COR-L47 (cell line): Measurements from ENCODE around the gene ANKRD18B.
A peak's percentile ranks its signal among the peaks of the same experiment; 100 is the strongest.
"Not testable (repeated sequence)": the region's sequence is repeated elsewhere in the genome, so short reads cannot be mapped to it uniquely, and the experiment has no call there.

ENCODE experiments used
- DNase-seq: peaks from one replicate; lab custom pipeline; 2025; lab: John Stamatoyannopoulos, UW

ANKRD18B gene

DNA sequence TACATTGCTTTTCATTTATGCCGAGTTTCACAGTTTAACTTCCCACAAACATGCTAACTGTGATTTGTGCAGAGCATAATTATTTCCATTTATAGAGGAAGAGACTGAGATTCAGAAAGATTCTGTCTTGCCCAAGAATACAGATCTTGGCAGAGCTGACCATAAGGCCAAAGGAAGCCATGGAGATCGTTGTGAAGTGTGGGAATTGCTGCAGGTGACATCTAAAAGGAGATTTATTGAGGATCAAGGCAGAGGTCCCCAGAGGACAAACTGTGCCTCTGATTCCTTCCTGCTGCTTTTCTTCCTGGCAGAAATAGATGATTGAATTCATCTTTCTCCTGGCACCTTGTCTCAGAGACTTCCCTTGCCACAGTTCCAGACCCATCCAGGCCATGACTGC is 88.4 kb downstream of the ANKRD18B start:
- not testable (repeated sequence) for DNase-seq

DNA sequence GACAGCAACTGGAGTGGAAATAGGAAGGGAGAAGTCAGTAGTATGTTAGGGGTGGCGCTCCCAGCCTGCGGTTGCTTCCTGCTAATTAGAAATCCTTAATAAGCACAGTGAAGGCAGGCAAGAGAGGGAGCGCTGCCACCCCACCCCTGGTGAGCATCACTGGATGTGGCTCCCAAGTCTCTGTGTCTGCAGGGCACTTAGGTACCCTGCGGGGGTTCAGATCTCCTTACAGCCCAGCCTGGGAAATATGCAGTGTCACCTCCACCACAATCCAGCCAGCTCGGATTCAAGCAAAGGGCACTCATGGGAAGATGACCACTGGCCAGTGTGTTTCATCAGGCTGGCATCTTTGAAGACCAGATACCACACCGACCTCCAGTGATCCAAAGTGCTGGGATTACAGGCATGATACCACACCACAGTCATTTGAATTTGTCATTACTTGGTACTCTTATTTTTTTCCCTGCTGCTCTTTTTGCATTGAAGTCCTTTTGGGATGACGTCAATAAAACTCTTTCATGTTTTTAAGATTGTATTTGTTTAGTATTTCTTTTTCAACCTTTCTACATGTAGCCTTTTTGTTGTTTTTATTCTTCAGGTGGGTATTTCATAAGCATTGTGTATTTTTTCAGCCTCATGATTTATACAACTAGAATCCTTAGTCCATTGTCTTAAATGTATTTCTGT is 90.1 kb downstream of the ANKRD18B start:
- no peak for DNase-seq

DNA sequence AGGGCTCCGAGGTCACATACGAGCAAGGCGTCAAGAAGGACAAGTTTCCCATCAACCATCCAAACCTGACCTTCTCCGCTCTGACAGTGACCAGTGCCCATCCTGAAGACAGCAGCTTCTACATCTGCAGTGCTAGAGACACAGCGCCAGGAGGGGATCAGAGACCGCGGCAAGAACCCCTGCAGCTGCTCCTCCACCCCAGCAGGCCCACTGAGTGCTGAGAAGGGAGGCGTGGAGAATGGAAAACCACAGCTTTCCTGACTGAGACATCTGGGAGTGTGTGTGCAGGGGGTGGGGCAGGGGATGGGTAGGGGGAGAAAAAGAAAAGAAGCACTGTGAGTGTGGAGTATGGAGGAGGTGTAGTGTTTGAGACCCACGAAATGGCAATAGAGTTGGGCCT is 94.3 kb downstream of the ANKRD18B start:
- not testable (repeated sequence) for DNase-seq

DNA sequence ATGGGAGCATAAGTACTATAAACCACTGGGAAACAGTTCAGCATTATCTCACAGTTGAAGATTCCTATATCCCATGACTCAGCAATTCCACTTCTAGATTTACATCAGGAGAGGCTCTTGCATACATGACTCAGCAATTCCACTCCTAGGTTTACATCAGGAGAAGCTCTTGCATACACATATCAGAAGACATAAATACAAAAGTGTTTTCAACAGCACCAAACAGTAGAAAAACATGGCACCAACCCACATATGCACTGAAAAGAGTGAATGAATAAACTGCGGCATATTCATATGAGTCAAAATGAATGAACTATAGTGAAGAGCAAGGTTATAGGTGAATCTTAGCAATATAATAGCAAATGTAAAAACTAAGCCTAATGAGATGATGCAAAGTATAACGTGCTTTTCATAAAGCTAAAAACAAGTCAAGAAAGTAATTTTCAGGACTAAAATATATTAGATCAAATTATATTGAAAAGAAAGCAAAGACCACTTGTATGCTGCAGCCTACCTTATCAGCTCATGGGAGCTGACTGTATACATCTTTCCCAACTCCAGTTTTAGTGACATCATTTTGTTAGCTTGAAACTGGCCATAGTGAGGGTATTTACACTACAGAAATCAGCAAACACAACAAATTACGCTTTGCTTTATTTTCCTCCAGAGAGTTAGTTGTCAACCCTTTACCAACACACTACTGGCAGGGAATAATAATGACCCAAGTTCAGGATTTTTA is 95.8 kb downstream of the ANKRD18B start:
- peak; percentile 4 for DNase-seq

DNA sequence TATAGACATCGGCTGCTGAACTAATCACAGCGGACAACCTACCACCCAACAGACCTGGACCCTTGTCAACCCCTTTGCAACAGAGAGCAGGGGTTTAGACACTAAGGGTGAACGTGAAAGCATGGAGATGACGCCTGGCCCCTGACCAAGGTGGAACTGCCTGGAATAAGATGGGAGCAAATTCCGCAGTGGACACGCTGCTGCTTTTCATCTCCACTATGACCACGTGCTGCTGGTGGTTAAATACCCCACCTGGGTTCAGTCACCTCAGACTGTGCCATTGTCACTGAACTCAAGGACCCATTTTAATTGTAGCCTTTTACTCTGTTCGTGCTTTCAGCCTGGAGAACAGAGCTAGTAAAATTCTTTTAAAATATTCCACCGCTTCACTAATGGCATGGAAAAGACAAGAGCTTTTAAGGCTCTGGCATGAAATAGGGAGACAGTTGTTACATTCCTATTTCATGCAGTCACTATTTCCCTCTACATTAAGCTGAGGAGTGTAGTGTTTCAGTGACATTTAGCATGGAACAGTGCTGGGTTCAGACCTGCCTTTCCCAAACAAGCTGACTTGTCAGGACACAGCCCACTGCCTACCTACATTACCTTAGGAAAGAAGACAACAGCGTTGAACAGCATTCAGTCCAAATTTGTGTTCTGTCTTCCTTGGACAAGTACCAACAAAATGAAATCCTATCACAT is 96.8 kb downstream of the ANKRD18B start:
- DNase-seq: no peak
